Motor neuron (in vitro differentiated cells): Measurements from ENCODE around the gene SOBP. TPM values are rescaled to one million over a fixed set of nuclear protein-coding genes. Genes with fewer than 3 reads are reported as not detected.
"Not testable (repeated sequence)": the region's sequence is repeated elsewhere in the genome, so short reads cannot be mapped to it uniquely, and the experiment has no call there.

Experiments
- ATAC-seq, 8 experiments: fragments of 200-7000 bp; cut with Tn5 transposase; replicated peaks in 6 of 8; 2 replicates each; pipeline ENCODE4 v1.8.0; 2021; ENCODE audit warnings: mild to moderate bottlenecking in 8 of 8, moderate library complexity in 8 of 8
- H3K27ac ChIP-seq, 2 donors: fragments of 250-450 bp; sonication (Bioruptor Pico); 2 replicates each; pipeline ENCODE4 v1.9.0; 2021; ENCODE audit warnings: antibody characterized with exemption in 2 of 2, mild to moderate bottlenecking in 2 of 2, moderate library complexity in 1 of 2
- H3K4me1 ChIP-seq, 2 donors: fragments of 250-450 bp; sonication (Bioruptor Pico); replicated peaks in 1 of 2; 2 replicates each; pipeline ENCODE4 v1.6.1; 2021; ENCODE audit warnings: antibody characterized with exemption in 2 of 2, mild to moderate bottlenecking in 2 of 2, moderate library complexity in 1 of 2
- H3K4me3 ChIP-seq, 5 donors: fragments of 250-450 bp; sonication (Bioruptor Pico); 2 replicates each; pipeline ENCODE4 v1.9.0; 2021; ENCODE audit warnings: antibody characterized with exemption in 5 of 5, mild to moderate bottlenecking in 5 of 5, moderate library complexity in 4 of 5
- WGBS, 10 experiments: fragments of 450-650 bp; shearing (Covaris generic); methylation state at CpG; one replicate each; pipeline ENCODE4 v1.0.0; 2022; 5-methylcytosine and 5-hydroxymethylcytosine counted together
- in situ Hi-C, 9 experiments: fragments of 400-800 bp; cut with MboI; loops; one replicate each; pipeline ENCODE4 v1.15.0; 2021; ENCODE audit warnings: low sequenced_read_pairs in 9 of 9, low pct_unique_long_range_greater_than_20kb in 2 of 9; ENCODE audit not compliant: unreplicated experiment in 9 of 9
- total RNA-seq, 8 experiments: library from RNA; unstranded; fragments of 300-600 nt; gene quantifications; 2 replicates each; pipeline versions ENCODE4 v1.2.3 to v1.2.4, GENCODE V29; 2022

Gene SOBP
- total RNA-seq, 8 experiments from 2014 or later, result 1.2 to 42.5 (median 9.6) TPM

- Histone ChIP-seq H3K4me3 (no peak overlapping the region), H3K4me1 (peaks cover 14 to 17% of the 10 kb centered on the region in 2 donors), H3K27ac (no peak overlapping the region)
- WGBS, 10 experiments, result 67 to 100% (median 96%) methylated on average over 3 to 5 of the region's 5 CpGs
- in situ Hi-C loops, result no loop called here
- no peak for ATAC-seq
Observed at GRCh38 chr6:107515955-107516354, 26.0 kb downstream of the SOBP start.

- ATAC-seq, result no peak
- in situ Hi-C loops, result no loop called here
- 67 to 100% (median 100%) methylated on average over 1 of the region's 1 CpG; no CpG with 5 or more reads in 3 of the 10 experiments for WGBS, 10 experiments
- Histone ChIP-seq H3K27ac (no peak overlapping the region), H3K4me1 (peaks cover 2 to 4% of the 10 kb centered on the region in 2 donors), H3K4me3 (no peak overlapping the region)
Observed at GRCh38 chr6:107517274-107517673, 27.4 kb downstream of the SOBP start.

GRCh38 chr6:107519224-107519623, 29.3 kb downstream of the SOBP start:
- H3K4me3 ChIP-seq, in situ Hi-C loops, H3K27ac ChIP-seq, H3K4me1 ChIP-seq, ATAC-seq: not testable (repeated sequence)
- WGBS, 10 experiments, result 90% methylated on average over 4 of the region's 5 CpGs; no CpG with 5 or more reads in 9 of the 10 experiments

GRCh38 chr6:107520706-107521105, 30.8 kb downstream of the SOBP start:
- H3K27ac ChIP-seq, ATAC-seq, in situ Hi-C loops, H3K4me3 ChIP-seq, H3K4me1 ChIP-seq: not testable (repeated sequence)
- no CpG with 5 or more reads among the region's 2 CpGs for WGBS, 10 experiments

GRCh38 chr6:107523054-107523791, 33.3 kb downstream of the SOBP start:
- no peak for ATAC-seq
- 40 to 100% (median 90%) methylated on average over 1 to 4 of the region's 5 CpGs; no CpG with 5 or more reads in 1 of the 10 experiments for WGBS, 10 experiments

DNA sequence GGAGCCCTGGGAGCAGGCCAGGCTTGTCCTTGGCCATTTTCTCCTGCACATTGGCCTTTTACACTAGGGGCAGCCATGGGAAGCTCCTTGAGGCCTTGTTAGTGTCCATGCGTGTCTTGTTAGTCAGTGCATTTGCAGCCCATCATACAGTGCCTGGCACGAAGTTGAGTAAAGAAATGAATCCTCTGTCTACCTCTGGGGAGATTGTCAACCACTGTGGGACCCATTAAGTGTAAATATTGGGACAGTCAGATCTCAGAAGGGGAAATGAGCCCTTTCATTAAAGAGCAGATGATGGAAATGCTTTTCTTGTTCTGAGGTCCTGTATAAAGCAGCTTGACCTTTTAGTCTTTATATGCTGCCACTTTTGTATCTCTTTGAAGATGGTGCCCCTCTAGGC, 33.9 kb downstream of the SOBP start:
- no peak for ATAC-seq
- in situ Hi-C loops, result no loop called here
- Histone ChIP-seq H3K4me1 (peaks cover 8 to 15% of the 10 kb centered on the region in 2 donors), H3K4me3 (no peak overlapping the region), H3K27ac (no peak overlapping the region)
- 50 to 100% (median 83%) methylated on average over 1 to 2 of the region's 2 CpGs; no CpG with 5 or more reads in 4 of the 10 experiments for WGBS, 10 experiments

More at GRCh38 chr6:107523054-107523791, 33.3 kb downstream of the SOBP start:
- Histone ChIP-seq H3K4me1 (peaks cover 2 to 11% of the 10 kb centered on the region in 2 donors), H3K27ac (no peak overlapping the region), H3K4me3 (no peak overlapping the region)
- in situ Hi-C loops, result no loop called here

DNA sequence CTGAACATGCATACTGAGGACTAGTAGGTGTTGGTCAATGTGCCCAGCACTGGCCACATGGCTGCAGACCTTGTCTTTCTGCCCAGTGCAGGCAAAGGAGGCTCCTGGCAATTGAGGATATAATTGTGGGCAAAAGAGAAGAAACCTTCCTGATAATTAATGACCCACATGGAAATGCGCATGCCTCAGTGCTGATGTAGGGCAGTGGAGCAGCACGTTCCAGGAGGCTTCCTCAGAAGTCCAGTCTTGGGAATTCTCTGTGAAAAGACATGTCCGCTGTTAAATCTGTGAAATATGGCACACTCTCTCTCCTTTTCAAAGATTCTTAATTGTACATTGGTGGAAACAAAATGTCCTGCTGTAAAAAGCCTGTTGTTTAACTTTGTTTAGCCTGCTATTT, 34.7 kb downstream of the SOBP start:
- 67 to 100% (median 100%) methylated on average over 1 to 3 of the region's 3 CpGs; no CpG with 5 or more reads in 2 of the 10 experiments for WGBS, 10 experiments
- Histone ChIP-seq H3K27ac (no peak overlapping the region), H3K4me3 (no peak overlapping the region), H3K4me1 (peaks cover 13 to 22% of the 10 kb centered on the region in 2 donors)
- in situ Hi-C loops, result no loop called here
- ATAC-seq, result peak in 3 of 8 experiments; percentile 30 to 47 (median 44)

DNA sequence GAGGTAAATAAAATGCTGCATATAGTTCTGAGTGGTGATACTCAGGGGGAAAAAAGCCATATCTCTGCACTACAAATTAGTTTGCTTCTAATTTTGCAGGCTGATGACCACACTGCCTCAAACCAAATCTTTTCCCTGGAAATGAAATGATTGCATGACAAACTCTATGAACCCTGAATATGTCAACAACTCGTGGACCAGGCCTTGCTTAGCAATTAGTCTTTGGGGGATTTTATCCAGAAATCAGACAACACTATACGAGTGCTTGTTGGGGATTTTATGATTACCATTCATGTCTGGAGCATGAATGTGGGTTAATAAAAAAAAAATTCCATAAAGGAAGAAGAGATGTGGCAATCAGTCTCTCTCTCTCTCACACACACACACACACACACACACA, 42.0 kb downstream of the SOBP start:
- ATAC-seq, result peak in 3 of 8 experiments; percentile 7 to 25 (median 18)
- no peak overlapping the region for H3K27ac ChIP-seq
- in situ Hi-C loops, result no loop called here
- no peak overlapping the region for H3K4me3 ChIP-seq
- WGBS, 10 experiments, result 40 to 100% (median 60%) methylated on average over 1 to 2 of the region's 2 CpGs; no CpG with 5 or more reads in 1 of the 10 experiments
- peaks cover 58 to 69% of the 10 kb centered on the region in 2 donors for H3K4me1 ChIP-seq

DNA sequence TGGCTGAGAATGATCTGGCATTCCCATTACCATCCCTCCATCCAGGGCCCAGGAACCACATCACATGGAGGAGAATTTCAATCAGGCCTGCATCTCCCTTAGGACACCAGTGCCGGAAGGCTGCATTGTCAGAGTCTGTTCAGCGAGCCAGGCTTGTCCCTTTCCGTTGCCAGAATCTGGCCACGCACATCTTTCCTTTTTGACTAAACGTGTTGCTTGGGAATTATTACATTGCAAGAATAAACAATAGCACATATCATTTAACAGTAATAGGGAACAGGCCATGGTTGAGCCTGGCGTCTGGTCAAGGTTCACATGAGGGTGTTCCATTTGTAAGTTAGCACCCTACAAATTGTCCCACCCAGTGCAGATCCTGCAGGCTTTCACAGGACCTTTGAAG, 42.8 kb downstream of the SOBP start:
- peak in 3 of 8 experiments; percentile 32 to 55 (median 42) for ATAC-seq
- H3K4me1 ChIP-seq, result peaks cover 62 to 69% of the 10 kb centered on the region in 2 donors
- in situ Hi-C loops, result no loop called here
- H3K27ac ChIP-seq, result no peak overlapping the region
- 33 to 100% (median 86%) methylated on average over 1 to 5 of the region's 6 CpGs; no CpG with 5 or more reads in 1 of the 10 experiments for WGBS, 10 experiments
- H3K4me3 ChIP-seq, result no peak overlapping the region

DNA sequence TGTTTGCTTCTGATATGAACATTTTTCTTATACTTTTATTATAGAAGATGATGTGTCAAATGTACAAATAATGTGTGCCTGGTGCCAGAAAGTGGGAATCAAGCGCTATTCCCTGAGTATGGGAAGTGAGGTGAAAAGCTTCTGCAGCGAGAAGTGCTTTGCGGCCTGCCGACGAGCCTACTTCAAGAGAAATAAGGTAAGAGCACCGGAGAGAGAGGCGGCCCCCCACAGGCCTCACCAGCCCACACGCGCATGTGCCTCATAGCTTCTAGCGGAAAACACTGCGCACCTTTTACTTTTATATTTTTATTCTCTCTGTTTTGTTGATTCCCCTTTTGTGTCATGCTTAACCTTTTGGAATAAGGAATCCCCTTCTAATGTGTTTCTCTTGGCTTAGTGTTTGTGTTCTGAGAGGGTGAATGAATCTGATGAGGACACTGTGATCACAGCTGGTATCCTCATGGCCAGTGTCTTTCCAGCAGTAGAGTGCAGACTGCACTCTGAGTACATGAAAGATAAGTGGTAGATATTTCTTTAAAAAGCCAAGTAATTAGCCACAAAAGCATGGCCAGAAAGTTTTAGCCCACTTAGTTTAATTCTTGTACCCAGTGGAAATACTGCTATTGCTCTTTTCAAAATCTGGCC, 43.6 kb downstream of the SOBP start:
- Histone ChIP-seq H3K4me3 (no peak overlapping the region), H3K4me1 (peaks cover 63 to 71% of the 10 kb centered on the region in 2 donors), H3K27ac (no peak overlapping the region)
- peak in 1 of 8 experiments; percentile 39 for ATAC-seq
- WGBS, 10 experiments, result 91 to 100% (median 97%) methylated on average over 1 to 9 of the region's 11 CpGs; no CpG with 5 or more reads in 2 of the 10 experiments
- in situ Hi-C loops, result no loop called here

DNA sequence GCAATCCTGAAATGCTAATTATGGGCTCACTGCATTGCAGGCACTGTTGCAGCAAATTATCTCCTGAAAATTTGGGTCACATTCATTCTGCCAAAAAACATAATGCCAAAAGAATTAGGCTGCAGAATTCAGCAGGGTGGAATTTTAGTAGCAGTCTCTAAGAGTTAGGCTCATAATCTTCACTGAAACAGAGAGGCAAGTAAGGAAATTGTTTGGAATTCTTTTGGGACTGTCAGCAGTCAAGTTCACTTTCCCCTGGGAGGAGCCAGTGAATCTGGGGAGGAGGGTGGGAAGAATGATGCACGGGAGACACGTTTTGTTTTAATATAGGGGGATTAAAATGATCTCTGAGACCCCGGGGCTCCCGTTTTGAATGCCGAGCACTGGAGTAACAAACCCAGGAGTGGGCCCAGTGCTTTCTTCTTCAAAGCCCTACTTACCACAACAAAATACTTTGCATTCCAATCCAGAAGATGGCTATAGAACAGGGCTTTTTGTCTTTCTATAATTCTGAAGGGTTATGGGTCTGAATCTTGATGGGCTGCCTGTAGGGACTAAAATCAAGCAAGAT, 44.7 kb downstream of the SOBP start:
- H3K4me1 ChIP-seq, result peaks cover 65 to 74% of the 10 kb centered on the region in 2 donors
- no peak overlapping the region for H3K27ac ChIP-seq
- WGBS, 10 experiments, result 0 to 71% (median 42%) methylated on average over 2 to 5 of the region's 5 CpGs; no CpG with 5 or more reads in 1 of the 10 experiments
- no peak for ATAC-seq
- no peak overlapping the region for H3K4me3 ChIP-seq
- in situ Hi-C loops, result no loop called here

GRCh38 chr6:107535626-107536025, 45.7 kb downstream of the SOBP start:
- no peak overlapping the region for H3K27ac ChIP-seq
- no peak overlapping the region for H3K4me3 ChIP-seq
- 33 to 100% (median 81%) methylated on average over 1 of the region's 1 CpG; no CpG with 5 or more reads in 2 of the 10 experiments for WGBS, 10 experiments
- ATAC-seq, result no peak
- H3K4me1 ChIP-seq, result peaks cover 73 to 80% of the 10 kb centered on the region in 2 donors
- in situ Hi-C loops, result no loop called here
